Hepatocyte (in vitro differentiated cells): ENCODE measurements around the gene NPHP1. TPM values are rescaled to one million over a fixed set of nuclear protein-coding genes. Genes with fewer than 3 reads are reported as not detected.
"Not testable (repeated sequence)": the region's sequence is repeated elsewhere in the genome, so short reads cannot be mapped to it uniquely, and the experiment has no call there.

Source experiments
- DNase-seq: peaks from one replicate; pipeline ENCODE4 v3.0.0-alpha.2; 2016; ENCODE audit warnings: low spot score
- H2AFZ ChIP-seq: fragments of 200-600 bp; sonication (generic); 2 replicates; pipeline ENCODE4 v1.6.0; 2016; ENCODE audit warnings: antibody characterized with exemption, mild to moderate bottlenecking
- H3K27ac ChIP-seq: fragments of 200-600 bp; sonication (generic); 2 replicates; pipeline ENCODE4 v1.5.1; 2016; ENCODE audit warnings: mild to moderate bottlenecking
- H3K27me3 ChIP-seq: fragments of 200-600 bp; sonication (generic); 2 replicates; pipeline ENCODE4 v1.6.1; 2016
- H3K36me3 ChIP-seq: fragments of 200-600 bp; sonication (generic); replicated peaks from 2 replicates; pipeline ENCODE4 v1.5.1; 2016; ENCODE audit warnings: low read depth; ENCODE audit not compliant: insufficient read depth
- H3K4me1 ChIP-seq: fragments of 200-600 bp; sonication (generic); 2 replicates; pipeline ENCODE4 v1.5.1; 2016; ENCODE audit warnings: mild to moderate bottlenecking, moderate library complexity; ENCODE audit not compliant: insufficient read depth
- H3K4me2 ChIP-seq: fragments of 200-600 bp; sonication (generic); 2 replicates; pipeline ENCODE4 v1.6.0; 2016
- H3K4me3 ChIP-seq: fragments of 200-600 bp; sonication (generic); 2 replicates; pipeline ENCODE4 v1.5.1; 2016; ENCODE audit warnings: mild to moderate bottlenecking
- H3K79me2 ChIP-seq: fragments of 200-600 bp; sonication (generic); 2 replicates; pipeline ENCODE4 v1.6.0; 2017; ENCODE audit warnings: mild to moderate bottlenecking
- H3K9me2 ChIP-seq: fragments of 200-600 bp; sonication (generic); replicated peaks from 2 replicates; pipeline ENCODE4 v1.6.0; 2017; ENCODE audit warnings: mild to moderate bottlenecking; ENCODE audit not compliant: insufficient read depth
- H3K9me3 ChIP-seq: fragments of 200-600 bp; sonication (generic); 2 replicates; pipeline ENCODE4 v1.5.1; 2016; ENCODE audit warnings: low read depth, mild to moderate bottlenecking
- H4K20me1 ChIP-seq: fragments of 200-600 bp; sonication (generic); 2 replicates; pipeline ENCODE4 v1.6.0; 2016; ENCODE audit warnings: mild to moderate bottlenecking; ENCODE audit not compliant: insufficient read depth, poor library complexity, severe bottlenecking
- EZH2 ChIP-seq: fragments of 200-600 bp; sonication (generic); IDR thresholded peaks from 2 replicates; pipeline ENCODE4 v1.6.1; 2016; ENCODE audit warnings: antibody characterized with exemption, mild to moderate bottlenecking, borderline replicate concordance
- EZH2phosphoT487 ChIP-seq: fragments of 200-600 bp; sonication (generic); IDR thresholded peaks from one replicate; pipeline ENCODE4 v1.6.1; 2018; ENCODE audit warnings: antibody characterized with exemption, mild to moderate bottlenecking, low read depth, moderate library complexity; ENCODE audit not compliant: unreplicated experiment, severe bottlenecking
- WGBS: methylation state at CpG from one replicate; pipeline ENCODE4 v1.1.6; 2016; ENCODE audit warnings: low lambda C conversion rate; ENCODE audit errors: missing lambda C conversion rate; 5-methylcytosine and 5-hydroxymethylcytosine counted together
- polyA plus RNA-seq: library from polyadenylated mRNA; unstranded; fragments of >200 nt; fragmentation: Nextera tagmentation; extraction: Ambion mirVana; gene quantifications from 2 replicates; pipeline ENCODE4 v1.2.1, GENCODE V29; 2016
- total RNA-seq: library from RNA; depleted of rRNA; stranded (reverse); fragments of >200 nt; gene quantifications from 2 replicates; pipeline ENCODE4 v1.2.3, GENCODE V29; 2014
- TF ChIP-seq, protein P1 (sequence below): fragments of 200-600 bp; sonication (generic); IDR thresholded peaks from 2 replicates; pipeline ENCODE4 v1.5.1; 2016; ENCODE audit warnings: antibody characterized with exemption, mild to moderate bottlenecking; ENCODE audit not compliant: poor library complexity

NPHP1 gene
- total and polyA plus RNA-seq, 2 experiments from 2014 or later = 1.3 to 1.6 TPM

DNA sequence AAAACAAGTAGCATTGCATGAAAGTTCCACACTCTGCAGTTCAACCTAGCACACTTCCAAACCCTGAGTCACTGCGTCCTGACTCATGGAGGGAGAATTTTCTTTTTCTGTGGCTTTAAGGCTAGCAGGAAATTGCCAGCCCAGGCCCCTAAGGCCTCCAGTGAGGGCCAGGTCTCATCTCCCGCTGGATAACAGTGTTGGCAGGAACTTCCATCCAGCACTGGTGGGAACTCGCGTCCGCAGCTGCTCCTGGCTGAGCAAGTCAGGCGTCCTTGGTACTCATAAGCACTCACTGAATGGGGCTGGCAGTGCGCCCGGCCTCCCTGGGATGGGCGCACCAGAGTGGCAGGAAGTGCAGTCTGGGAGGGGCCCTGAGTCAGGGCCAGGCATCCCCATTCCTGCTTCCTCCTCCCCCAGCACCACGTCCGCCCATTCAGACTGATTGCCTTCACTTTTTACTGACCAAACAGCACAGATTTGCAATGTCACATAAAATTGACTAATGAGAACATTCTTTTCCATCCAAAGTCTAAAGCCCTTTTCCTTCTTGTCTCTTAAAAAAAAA lies 103.5 kb downstream of the NPHP1 start:
- TF ChIP-seq EZH2phosphoT487 (no peak), EZH2 (no peak)
- TF ChIP-seq, protein P1, sequence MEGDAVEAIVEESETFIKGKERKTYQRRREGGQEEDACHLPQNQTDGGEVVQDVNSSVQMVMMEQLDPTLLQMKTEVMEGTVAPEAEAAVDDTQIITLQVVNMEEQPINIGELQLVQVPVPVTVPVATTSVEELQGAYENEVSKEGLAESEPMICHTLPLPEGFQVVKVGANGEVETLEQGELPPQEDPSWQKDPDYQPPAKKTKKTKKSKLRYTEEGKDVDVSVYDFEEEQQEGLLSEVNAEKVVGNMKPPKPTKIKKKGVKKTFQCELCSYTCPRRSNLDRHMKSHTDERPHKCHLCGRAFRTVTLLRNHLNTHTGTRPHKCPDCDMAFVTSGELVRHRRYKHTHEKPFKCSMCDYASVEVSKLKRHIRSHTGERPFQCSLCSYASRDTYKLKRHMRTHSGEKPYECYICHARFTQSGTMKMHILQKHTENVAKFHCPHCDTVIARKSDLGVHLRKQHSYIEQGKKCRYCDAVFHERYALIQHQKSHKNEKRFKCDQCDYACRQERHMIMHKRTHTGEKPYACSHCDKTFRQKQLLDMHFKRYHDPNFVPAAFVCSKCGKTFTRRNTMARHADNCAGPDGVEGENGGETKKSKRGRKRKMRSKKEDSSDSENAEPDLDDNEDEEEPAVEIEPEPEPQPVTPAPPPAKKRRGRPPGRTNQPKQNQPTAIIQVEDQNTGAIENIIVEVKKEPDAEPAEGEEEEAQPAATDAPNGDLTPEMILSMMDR = no peak
- Histone ChIP-seq H3K4me1 (peaks cover 36% of the 10 kb centered on the region), H2AFZ (no peak overlapping the region), H3K4me2 (peak overlapping the region; percentile 45), H3K9me2 (no peaks in the 10 kb centered on the region), H3K27me3 (no peaks in the 10 kb centered on the region), H3K79me2 (peaks cover 8% of the 10 kb centered on the region), H3K9me3 (no peaks in the 10 kb centered on the region), H3K4me3 (no peak overlapping the region), H3K27ac (peak overlapping the region; percentile 89), H4K20me1 (no peaks in the 10 kb centered on the region), H3K36me3 (no peaks in the 10 kb centered on the region)
- DNase-seq = peak; percentile 86
- 40% methylated on average over 11 of the region's 11 CpGs for WGBS

DNA sequence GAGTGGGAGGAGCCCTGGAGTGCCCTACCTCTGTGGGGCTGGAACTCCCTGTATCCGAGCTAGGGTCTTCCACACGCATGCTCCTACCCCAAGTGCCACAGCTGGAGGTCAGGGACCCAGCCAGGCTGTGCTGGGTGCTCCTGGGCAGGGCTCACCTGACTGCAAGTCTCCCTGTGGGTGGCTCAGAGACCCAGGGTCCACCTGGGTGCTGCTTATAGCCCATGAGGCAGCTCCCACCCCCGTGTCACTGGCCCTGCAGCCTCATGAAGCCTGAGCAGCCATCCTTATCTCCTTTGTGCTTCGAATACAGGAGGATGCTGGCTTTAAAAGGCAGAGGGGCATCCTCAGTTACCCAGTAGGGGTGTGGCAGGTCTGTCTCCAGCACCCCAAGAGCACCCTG lies 103.9 kb downstream of the NPHP1 start:
- H4K20me1 ChIP-seq, H3K9me3 ChIP-seq, H3K9me2 ChIP-seq, H3K36me3 ChIP-seq, H3K27me3 ChIP-seq, H3K79me2 ChIP-seq, H2AFZ ChIP-seq, H3K4me3 ChIP-seq, DNase-seq: not testable (repeated sequence)
- 83% methylated on average over 4 of the region's 4 CpGs for WGBS
- Histone ChIP-seq H3K4me2 (peak overlapping the region; percentile 45), H3K27ac (peak overlapping the region; percentile 89), H3K4me1 (peaks cover 36% of the 10 kb centered on the region)

DNA sequence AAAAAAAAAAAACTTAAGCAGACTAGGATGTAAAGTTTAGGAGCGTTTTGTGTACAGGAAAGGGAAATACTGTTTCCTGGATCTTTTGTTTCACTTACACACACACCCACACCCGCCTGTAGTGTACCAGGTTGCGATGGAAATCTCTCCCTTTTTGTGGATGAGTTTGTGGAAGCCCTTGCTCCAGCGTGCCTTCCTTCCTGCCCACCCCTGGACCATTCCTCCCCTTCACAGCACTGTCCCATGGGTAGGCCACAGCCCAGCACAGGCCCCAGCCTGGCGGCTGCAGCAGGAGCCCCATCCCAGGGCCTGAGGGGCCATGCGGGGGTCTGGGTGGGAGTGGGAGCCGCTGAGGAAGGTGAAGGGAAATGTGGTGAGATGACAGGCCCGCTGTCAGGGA lies 104.3 kb downstream of the NPHP1 start:
- DNase-seq = no peak
- Histone ChIP-seq H3K4me2 (no peak overlapping the region), H4K20me1 (no peaks in the 10 kb centered on the region), H3K27ac (no peak overlapping the region), H3K9me3 (no peaks in the 10 kb centered on the region), H3K4me3 (no peak overlapping the region), H3K9me2 (no peaks in the 10 kb centered on the region), H3K4me1 (peaks cover 32% of the 10 kb centered on the region), H3K36me3 (no peaks in the 10 kb centered on the region), H3K27me3 (no peaks in the 10 kb centered on the region), H2AFZ (no peak overlapping the region), H3K79me2 (peaks cover 8% of the 10 kb centered on the region)
- 98% methylated on average over 5 of the region's 8 CpGs for WGBS
- TF ChIP-seq EZH2 = no peak
- TF ChIP-seq EZH2phosphoT487 = no peak
- TF ChIP-seq, protein P1 = no peak

DNA sequence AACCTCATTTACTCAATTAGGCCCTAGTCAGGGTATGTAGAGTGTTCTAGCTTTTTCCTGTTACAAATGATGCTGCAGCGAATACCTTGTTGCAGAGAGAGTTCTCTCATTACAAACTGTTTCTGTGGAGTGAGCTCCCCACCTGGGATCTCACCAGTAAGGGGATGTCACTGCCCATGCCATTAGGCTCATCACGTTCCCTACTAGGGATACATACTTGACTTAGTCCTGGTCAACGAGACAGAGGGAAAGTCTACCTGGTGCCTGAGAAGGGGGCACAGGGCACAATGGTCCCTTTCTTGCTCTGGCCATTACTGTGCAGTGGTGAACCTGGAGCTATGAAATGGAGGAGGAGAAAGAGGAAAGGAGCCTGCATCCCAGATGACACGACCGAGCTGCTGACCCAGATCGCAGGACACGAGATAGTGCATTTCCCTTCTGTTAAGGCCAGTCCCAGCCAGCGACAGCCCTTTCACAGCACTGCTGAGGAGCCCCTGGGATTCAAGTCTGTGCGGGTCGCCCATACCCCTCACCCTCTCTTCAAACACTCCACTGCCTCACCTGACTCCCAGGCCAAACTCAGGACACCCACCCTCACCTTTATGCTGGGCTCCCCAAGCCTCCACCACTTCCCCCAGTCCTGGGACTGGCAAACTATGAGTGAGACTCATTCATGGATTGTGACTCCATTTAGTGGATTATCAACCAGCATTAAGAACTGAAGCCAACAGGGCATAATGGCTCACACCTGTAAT lies 105.2 kb downstream of the NPHP1 start:
- no peaks in the 10 kb centered on the region for H4K20me1 ChIP-seq
- no peak overlapping the region for H3K4me3 ChIP-seq
- no peak overlapping the region for H3K4me2 ChIP-seq
- H3K27ac ChIP-seq = no peak overlapping the region
- no peaks in the 10 kb centered on the region for H3K9me3 ChIP-seq
- H2AFZ ChIP-seq = no peak overlapping the region
- H3K36me3 ChIP-seq = no peaks in the 10 kb centered on the region
- no peak for TF ChIP-seq EZH2
- H3K79me2 ChIP-seq = peaks cover 3% of the 10 kb centered on the region
- H3K9me2 ChIP-seq = no peaks in the 10 kb centered on the region
- WGBS = 80% methylated on average over 10 of the region's 10 CpGs
- H3K4me1 ChIP-seq = peaks cover 24% of the 10 kb centered on the region
- DNase-seq = no peak
- H3K27me3 ChIP-seq = no peaks in the 10 kb centered on the region
